HG02623 (cell line): Measurements from ENCODE around the gene MAGEC1.
"Not testable (repeated sequence)": the region's sequence is repeated elsewhere in the genome, so short reads cannot be mapped to it uniquely, and the experiment has no call there.

Experiments used
- ATAC-seq: cut with Tn5 transposase; IDR thresholded peaks from one replicate; pipeline ENCODE4 v1.9.1; 2021; ENCODE audit warnings: moderate library complexity; ENCODE audit not compliant: unreplicated experiment

MAGEC1 gene, protein sequence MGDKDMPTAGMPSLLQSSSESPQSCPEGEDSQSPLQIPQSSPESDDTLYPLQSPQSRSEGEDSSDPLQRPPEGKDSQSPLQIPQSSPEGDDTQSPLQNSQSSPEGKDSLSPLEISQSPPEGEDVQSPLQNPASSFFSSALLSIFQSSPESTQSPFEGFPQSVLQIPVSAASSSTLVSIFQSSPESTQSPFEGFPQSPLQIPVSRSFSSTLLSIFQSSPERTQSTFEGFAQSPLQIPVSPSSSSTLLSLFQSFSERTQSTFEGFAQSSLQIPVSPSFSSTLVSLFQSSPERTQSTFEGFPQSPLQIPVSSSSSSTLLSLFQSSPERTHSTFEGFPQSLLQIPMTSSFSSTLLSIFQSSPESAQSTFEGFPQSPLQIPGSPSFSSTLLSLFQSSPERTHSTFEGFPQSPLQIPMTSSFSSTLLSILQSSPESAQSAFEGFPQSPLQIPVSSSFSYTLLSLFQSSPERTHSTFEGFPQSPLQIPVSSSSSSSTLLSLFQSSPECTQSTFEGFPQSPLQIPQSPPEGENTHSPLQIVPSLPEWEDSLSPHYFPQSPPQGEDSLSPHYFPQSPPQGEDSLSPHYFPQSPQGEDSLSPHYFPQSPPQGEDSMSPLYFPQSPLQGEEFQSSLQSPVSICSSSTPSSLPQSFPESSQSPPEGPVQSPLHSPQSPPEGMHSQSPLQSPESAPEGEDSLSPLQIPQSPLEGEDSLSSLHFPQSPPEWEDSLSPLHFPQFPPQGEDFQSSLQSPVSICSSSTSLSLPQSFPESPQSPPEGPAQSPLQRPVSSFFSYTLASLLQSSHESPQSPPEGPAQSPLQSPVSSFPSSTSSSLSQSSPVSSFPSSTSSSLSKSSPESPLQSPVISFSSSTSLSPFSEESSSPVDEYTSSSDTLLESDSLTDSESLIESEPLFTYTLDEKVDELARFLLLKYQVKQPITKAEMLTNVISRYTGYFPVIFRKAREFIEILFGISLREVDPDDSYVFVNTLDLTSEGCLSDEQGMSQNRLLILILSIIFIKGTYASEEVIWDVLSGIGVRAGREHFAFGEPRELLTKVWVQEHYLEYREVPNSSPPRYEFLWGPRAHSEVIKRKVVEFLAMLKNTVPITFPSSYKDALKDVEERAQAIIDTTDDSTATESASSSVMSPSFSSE

GRCh38 chrX:141903400-141904155, at the start of gene MAGEC1:
Gene MAGEC1, plus strand, starts transcription at chrX:141903894. Its CDS starts 1,179 bp downstream, at chrX:141905073.
- ATAC-seq, result no peak

DNA sequence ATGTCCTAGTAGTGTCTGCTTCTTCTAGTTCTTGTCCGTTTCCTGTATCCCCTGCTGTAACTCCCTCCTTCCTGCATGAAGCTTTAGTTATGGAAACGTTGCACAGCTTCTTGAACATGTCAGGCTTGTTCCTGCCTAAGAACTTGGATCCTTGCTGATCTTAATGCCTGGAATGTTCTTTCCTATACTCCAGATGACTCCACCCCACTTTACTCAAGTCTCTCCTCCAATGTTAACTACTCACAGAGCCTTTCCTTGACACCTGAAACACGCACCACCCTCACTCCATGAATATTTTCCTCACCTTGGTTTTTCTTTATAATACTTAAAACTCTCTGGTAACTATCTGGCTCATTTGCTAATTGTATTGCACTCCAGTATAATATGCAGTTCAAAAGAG, 46.2 kb upstream of the MAGEC1 start:
- ATAC-seq, result no peak

GRCh38 chrX:141879616-141880015, 24.1 kb upstream of the MAGEC1 start:
- ATAC-seq, result no peak

- ATAC-seq, result not testable (repeated sequence)
Measured at GRCh38 chrX:141888811-141889210, 14.9 kb upstream of the MAGEC1 start.

GRCh38 chrX:141894733-141895132, 9.0 kb upstream of the MAGEC1 start:
- ATAC-seq, result no peak

DNA sequence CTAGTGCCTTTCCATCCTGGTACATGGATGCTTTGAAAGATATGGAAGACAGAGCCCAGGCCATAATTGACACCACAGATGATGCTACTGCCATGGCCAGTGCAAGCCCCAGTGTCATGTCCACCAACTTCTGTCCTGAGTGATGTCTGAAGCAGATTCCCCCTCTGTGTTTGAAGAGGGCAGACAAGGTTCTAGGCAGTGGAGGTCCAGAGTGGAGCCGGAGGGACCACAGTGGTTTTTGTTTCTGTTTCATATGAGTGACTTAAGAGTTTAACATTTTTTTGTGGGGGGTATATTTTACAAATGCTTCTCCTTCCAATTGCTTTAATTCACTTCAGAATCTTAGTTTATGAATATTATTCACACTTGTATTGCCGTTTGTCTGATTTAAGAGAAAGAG, 6.0 kb upstream of the MAGEC1 start:
- no peak for ATAC-seq

- no peak for ATAC-seq
Measured at GRCh38 chrX:141902366-141902765, 1.3 kb upstream of the MAGEC1 start.

DNA sequence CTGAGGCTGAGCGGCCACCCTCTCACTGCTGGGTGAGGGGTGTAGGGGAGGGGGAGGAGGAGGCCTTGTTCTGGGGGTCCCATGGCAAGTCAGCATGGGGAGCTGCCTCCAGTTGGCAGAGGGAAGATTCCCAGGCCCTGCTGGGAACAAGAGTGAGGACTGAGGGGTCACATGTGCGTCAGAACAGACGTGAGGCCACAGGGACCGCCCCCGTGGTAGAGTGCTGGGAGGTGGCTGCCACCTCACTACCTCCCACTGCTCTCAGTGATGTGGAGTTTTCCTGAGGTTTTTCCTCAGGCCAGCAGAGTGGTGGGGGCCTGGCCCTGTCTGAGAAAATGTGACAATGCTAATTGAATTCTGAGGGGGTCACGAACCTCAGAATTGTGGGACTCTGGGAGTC, 568 bp downstream of the MAGEC1 start:
- ATAC-seq, result no peak

DNA sequence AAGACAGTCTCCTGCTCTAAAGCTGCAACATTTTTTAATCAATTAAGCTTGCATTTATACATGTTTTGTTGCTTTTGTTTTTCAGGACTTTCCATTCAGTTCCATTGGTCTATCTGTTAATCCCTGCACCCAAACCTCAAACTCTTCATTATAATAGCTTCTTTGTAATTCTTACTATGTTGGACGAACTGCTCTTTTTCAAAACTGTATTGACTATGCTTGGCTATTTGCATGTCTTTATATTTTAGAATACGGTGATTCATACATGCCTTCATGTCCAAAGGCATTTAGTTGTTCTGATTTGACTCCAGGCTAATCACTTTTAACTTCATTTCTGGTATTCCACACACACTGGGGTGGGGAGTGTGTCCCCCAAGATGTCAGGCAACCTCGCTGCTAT, 14.1 kb downstream of the MAGEC1 start:
- no peak for ATAC-seq

DNA sequence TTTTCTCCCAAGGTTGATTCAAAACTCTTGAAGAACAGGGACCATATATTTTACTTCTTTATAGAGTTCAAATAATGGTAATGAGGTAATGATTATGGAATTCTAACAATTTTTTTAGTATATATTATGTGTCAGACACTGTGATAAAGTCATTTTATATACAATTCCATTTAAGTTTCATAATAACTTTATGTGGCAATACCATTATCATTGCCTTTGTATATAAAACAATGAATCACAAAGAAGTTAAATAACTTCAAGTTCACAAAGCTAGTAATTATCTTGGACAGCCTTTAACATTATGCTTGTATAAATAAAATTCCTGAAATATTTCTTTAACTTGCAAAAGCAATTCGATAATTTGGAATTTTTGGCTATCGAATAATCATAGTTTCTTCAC, 20.6 kb downstream of the MAGEC1 start:
- no peak for ATAC-seq

- ATAC-seq, result no peak
Measured at GRCh38 chrX:141928432-141928831, 24.7 kb downstream of the MAGEC1 start.

DNA sequence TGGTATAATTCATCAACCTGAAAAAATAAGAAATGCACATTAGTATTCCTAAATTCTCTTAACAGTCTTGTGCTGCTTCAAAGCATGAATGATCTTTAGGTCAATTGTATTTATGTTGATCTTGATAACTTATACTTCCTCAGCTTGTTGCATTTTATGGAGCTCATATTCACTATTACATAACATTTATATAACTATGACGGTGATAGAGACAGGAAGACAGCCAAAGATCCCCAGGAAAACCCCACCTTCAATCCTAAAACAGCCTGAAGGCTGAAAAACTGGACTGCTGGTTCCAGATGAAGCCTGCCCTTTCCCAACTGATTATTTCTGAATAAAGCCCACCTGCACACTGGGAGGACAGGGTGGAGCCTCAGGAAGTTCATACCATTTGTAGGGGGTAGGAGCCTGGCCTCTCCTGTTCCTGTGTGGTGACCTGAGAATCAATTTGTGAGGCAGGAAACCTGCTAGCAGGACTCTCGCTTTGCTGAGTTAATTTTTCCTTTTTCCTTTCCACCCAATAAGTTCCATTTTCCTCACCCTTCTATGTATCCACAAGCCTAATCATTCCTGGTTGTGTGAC, 30.5 kb downstream of the MAGEC1 start:
- ATAC-seq, result no peak

DNA sequence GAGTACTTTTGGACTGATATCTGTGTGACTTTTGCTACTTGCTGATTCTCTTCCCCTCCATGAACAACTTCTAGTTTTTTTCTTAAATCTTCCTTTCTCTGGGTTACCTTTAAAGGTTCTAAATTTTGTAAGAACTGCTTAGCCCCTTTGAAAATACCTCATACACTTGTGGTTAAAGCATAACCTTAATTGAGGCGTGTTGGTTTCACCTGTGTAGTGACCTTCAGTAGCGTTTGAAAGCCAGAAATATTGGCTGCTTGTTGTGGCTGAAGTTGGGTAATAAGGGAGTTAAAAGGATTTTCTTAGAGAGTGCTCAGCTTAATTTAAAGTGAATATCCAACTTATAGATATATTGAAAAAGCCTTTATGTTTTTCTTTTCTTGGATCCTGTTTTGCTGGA, 32.0 kb downstream of the MAGEC1 start:
- no peak for ATAC-seq

DNA sequence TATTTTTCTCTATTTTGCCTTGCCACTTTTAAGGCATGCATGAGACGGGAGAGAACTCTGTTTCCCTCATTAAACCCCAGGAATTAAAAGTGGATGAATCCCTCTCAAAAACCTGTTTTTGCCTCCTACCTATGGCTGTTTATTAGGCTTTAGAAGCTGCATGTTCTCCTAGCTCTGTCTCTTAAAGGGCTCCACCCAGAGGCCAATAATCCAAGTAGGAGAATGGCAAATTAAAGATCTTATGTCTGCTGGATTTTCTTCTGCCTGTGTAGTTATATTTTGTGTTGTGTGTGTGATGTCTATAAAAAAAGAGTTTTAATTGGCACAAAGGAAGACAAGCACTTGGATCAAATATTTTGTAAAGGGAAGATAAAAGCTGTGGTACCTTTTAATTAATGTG, 32.4 kb downstream of the MAGEC1 start:
- ATAC-seq, result no peak

GRCh38 chrX:141941234-141941633, 37.5 kb downstream of the MAGEC1 start:
- no peak for ATAC-seq

DNA sequence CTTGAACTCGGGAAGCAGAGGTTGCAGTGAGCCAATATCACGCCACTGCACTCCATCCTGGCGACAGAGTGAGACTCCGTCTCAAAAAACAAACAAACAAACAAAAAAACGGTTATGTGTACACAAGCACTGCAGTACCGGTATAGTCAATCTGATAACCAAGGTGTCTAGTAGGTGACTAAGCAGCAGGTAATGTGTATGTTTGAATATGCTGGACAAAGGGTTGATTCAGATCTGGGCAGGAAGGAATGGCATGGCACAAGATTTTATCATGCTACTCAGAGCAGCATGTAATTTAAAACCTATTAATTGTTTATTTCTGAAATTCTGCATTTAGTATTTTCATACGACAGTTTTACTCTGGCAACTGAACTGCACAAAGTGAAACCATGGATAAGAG, 41.7 kb downstream of the MAGEC1 start:
- no peak for ATAC-seq

- ATAC-seq, result no peak
Measured at GRCh38 chrX:141947350-141947749, 43.7 kb downstream of the MAGEC1 start.

DNA sequence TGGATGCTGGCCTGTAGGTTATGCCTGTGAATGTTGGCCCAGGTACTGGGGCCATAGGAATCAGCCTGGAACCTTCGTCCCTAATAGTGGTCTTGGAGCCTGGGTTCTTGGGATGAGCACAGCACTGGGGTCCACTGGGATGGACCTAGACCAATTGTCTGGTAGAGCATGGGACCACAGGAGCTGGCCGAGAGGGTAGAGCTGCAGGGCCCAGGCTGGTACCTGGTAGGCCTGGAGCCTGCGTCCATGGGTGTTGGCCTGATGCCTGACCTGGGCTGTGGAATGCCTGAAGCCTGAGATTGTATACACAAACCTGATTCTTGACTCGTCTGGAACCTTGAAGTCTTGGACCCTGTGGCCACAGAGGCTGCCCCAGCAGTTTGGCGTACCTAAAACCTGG, 48.9 kb downstream of the MAGEC1 start:
- ATAC-seq, result no peak

DNA sequence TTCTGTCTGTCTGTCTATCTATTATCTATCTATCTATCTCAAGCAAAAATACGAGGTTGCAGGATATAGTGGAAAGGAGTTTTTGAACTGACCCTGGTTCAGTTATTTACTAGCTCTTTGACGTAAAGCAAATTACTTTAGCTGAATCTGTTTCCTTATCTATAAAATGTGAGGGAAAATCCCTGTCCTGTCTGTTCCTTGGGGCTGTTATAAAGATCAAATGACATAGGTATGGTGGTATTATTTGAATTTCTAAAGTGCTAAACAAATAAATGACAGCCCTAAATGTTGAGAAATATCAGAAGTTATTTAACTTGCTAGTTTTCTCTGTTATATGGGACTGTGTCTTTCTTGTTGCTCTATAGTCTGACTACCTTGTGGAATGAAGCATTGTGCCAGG, 55.0 kb downstream of the MAGEC1 start:
- no peak for ATAC-seq
